Stomach (tissue), 9 donors: ENCODE measurements around the gene CDC42SE2. TPM values are rescaled to one million over a fixed set of nuclear protein-coding genes. Genes with fewer than 3 reads are reported as not detected.
"Not testable (repeated sequence)": the region's sequence is repeated elsewhere in the genome, so short reads cannot be mapped to it uniquely, and the experiment has no call there.

Source experiments
- DNase-seq, 2 donors: peaks; one replicate each; pipeline versions ENCODE4 v3.0.0 to v3.0.0-alpha.2; 2013 to 2019
- H3K27ac ChIP-seq, 5 donors: fragments of 200-600 bp in 4 of 5; sonication (generic) in 4 of 5; one replicate each; pipeline ENCODE4 v1.5.1; 2013 to 2019; ENCODE audit warnings: mild to moderate bottlenecking in 1 of 5, moderate library complexity in 1 of 5
- H3K27me3 ChIP-seq, 3 donors: fragments of 200-600 bp; sonication (generic); one replicate each; pipeline ENCODE4 v1.5.1; 2017 to 2019; ENCODE audit warnings: mixed run types in 1 of 3
- H3K36me3 ChIP-seq, 4 donors: fragments of 200-600 bp; sonication (generic); 1 replicate in 3 of 4; 2 replicates in 1 of 4; pipeline ENCODE4 v1.5.1; 2016 to 2019
- H3K4me1 ChIP-seq, 4 donors: fragments of 200-600 bp; sonication (generic); one replicate each; pipeline ENCODE4 v1.5.1; 2016 to 2019
- H3K4me3 ChIP-seq, 4 donors: fragments of 200-600 bp; sonication (generic) in 3 of 4; one replicate each; pipeline ENCODE4 v1.5.1; 2016 to 2019; ENCODE audit warnings: mild to moderate bottlenecking in 1 of 4
- H3K9me3 ChIP-seq, 4 donors: fragments of 200-600 bp; sonication (generic); one replicate each; pipeline ENCODE4 v1.5.1; 2016 to 2019
- CTCF ChIP-seq, 7 experiments: fragments of 450-650 bp in 4 of 7; fragments of 200-600 bp in 3 of 7; sonication (generic) in 3 of 7; IDR thresholded peaks; one replicate each; pipeline ENCODE4 v1.5.1; 2016 to 2019; ENCODE audit warnings: antibody characterized with exemption in 7 of 7, control low read depth in 2 of 7, mild to moderate bottlenecking in 1 of 7
- EP300 ChIP-seq: sonication (generic); formaldehyde crosslinking; IDR thresholded peaks from one replicate; pipeline ENCODE4 v1.6.1; 2017; ENCODE audit warnings: antibody characterized with exemption
- POLR2A ChIP-seq, 4 donors: fragments of 450-650 bp; IDR thresholded peaks; one replicate each; pipeline ENCODE4 v1.6.1; 2016; ENCODE audit warnings: antibody characterized with exemption in 4 of 4, control low read depth in 2 of 4, mild to moderate bottlenecking in 1 of 4, moderate library complexity in 1 of 4
- POLR2AphosphoS5 ChIP-seq, 3 donors: sonication (generic); formaldehyde crosslinking; IDR thresholded peaks; one replicate each; pipeline ENCODE4 v1.6.1; 2016; ENCODE audit warnings: antibody characterized with exemption in 3 of 3
- WGBS, 5 donors: extraction: QIAGEN DNeasy Blood & Tissue Kit in 3 of 5; methylation state at CpG; one replicate each; pipeline versions ENCODE4 v1.1.5 to v1.1.7; 2013 to 2018; 5-methylcytosine and 5-hydroxymethylcytosine counted together
- intact Hi-C: fragments of 100-400 bp; cut with DNase I; formaldehyde crosslinking; loops from one replicate; pipeline ENCODE4 v1.15.1; 2023; ENCODE audit warnings: low total_unique reads
- polyA plus RNA-seq, 3 donors: library from polyadenylated mRNA; stranded (reverse); fragments of 200-250 nt; gene quantifications; one replicate each; pipeline ENCODE4 v1.2.3, GENCODE V29; 2013
- total RNA-seq, 5 donors: library from RNA; depleted of rRNA; stranded (reverse); fragments of >200 nt; gene quantifications; one replicate each; pipeline versions ENCODE4 v1.1.0 to v1.2.3, GENCODE V29; 2014 to 2016
- donor health status: healthy with polysubstance abuse.
- donor health status: Bipolar disorder and iron deficiency.
- donor health status: healthy.

Gene CDC42SE2
- total and polyA plus RNA-seq, 8 donors = 11.0 to 87.9 (median 20.6) TPM

- WGBS, 5 donors = 65 to 82% (median 79%) methylated on average over 3 of the region's 3 CpGs
- H3K4me3 ChIP-seq = no peak overlapping the region
- H3K27ac ChIP-seq = peak overlapping the region in 1 of 5 donors; percentile 38
Measured at GRCh38 chr5:131250751-131251475, 12.9 kb upstream of the CDC42SE2 start.

GRCh38 chr5:131252824-131253171, 11.1 kb upstream of the CDC42SE2 start:
- H3K27me3 ChIP-seq = no peaks in the 10 kb centered on the region
- DNase-seq = peak; percentile 65 to 76
- peak overlapping the region in 3 of 4 donors; percentile 7 to 21 (median 8) for H3K4me3 ChIP-seq
- intact Hi-C loops = no loop called here
- peak in 2 of 3 donors; percentile 65 to 80 for TF ChIP-seq POLR2AphosphoS5 (IDR thresholded peaks at IDR 0.05)
- no peak for TF ChIP-seq CTCF (IDR thresholded peaks at IDR 0.05)
- no peak for TF ChIP-seq EP300
- WGBS, 5 donors = 58 to 66% (median 64%) methylated on average over 6 of the region's 6 CpGs
- H3K9me3 ChIP-seq = no peaks in the 10 kb centered on the region
- peak overlapping the region in 4 of 5 donors; percentile 58 to 85 (median 66) for H3K27ac ChIP-seq
- peaks cover 0 to 23% (median 0%) of the 10 kb centered on the region in 4 donors for H3K4me1 ChIP-seq
- H3K36me3 ChIP-seq = no peaks in the 10 kb centered on the region

More at GRCh38 chr5:131250751-131251475, 12.9 kb upstream of the CDC42SE2 start:
- Histone ChIP-seq H3K27me3 (no peaks in the 10 kb centered on the region), H3K4me1 (peaks cover 0 to 18% (median 0%) of the 10 kb centered on the region in 4 donors), H3K9me3 (peaks cover 5 to 17% (median 13%) of the 10 kb centered on the region in 4 donors), H3K36me3 (no peaks in the 10 kb centered on the region)
- DNase-seq = no peak
- no peak for TF ChIP-seq CTCF (IDR thresholded peaks at IDR 0.05)
- no peak for TF ChIP-seq POLR2AphosphoS5 (IDR thresholded peaks at IDR 0.05)
- TF ChIP-seq EP300 = no peak
- TF ChIP-seq POLR2A (IDR thresholded peaks at IDR 0.05) = no peak
- intact Hi-C loops = no loop called here

GRCh38 chr5:131254025-131254424, 9.8 kb upstream of the CDC42SE2 start:
- H3K4me3 ChIP-seq = peak overlapping the region in 1 of 4 donors; percentile 7
- DNase-seq, intact Hi-C loops, H3K27me3 ChIP-seq, H3K9me3 ChIP-seq, H3K36me3 ChIP-seq: not testable (repeated sequence)
- WGBS, 5 donors = 83 to 91% (median 87%) methylated on average over 10 of the region's 10 CpGs
- peaks cover 0 to 33% (median 0%) of the 10 kb centered on the region in 4 donors for H3K4me1 ChIP-seq
- H3K27ac ChIP-seq = peak overlapping the region in 4 of 5 donors; percentile 58 to 85 (median 66)

- Histone ChIP-seq H3K9me3 (no peaks in the 10 kb centered on the region), H3K4me1 (peaks cover 0 to 33% (median 0%) of the 10 kb centered on the region in 4 donors), H3K36me3 (no peaks in the 10 kb centered on the region), H3K27me3 (no peaks in the 10 kb centered on the region), H3K27ac (peak overlapping the region in 2 of 5 donors; percentile 63 to 85), H3K4me3 (no peak overlapping the region)
- no peak for DNase-seq
- WGBS, 5 donors = 76 to 94% (median 83%) methylated on average over 2 of the region's 2 CpGs
- intact Hi-C loops = no loop called here
- TF ChIP-seq EP300 (no peak), CTCF (IDR thresholded peaks at IDR 0.05) (no peak), POLR2AphosphoS5 (IDR thresholded peaks at IDR 0.05) (no peak), POLR2A (IDR thresholded peaks at IDR 0.05) (no peak)
Measured at GRCh38 chr5:131254741-131255140, 9.1 kb upstream of the CDC42SE2 start.

GRCh38 chr5:131256507-131256823, 7.4 kb upstream of the CDC42SE2 start:
- 79 to 90% (median 86%) methylated on average over 2 of the region's 2 CpGs for WGBS, 5 donors
- DNase-seq = no peak
- peak overlapping the region in 4 of 5 donors; percentile 32 to 56 (median 47) for H3K27ac ChIP-seq
- intact Hi-C loops = no loop called here
- H3K27me3 ChIP-seq = no peaks in the 10 kb centered on the region
- TF ChIP-seq EP300 (no peak), CTCF (IDR thresholded peaks at IDR 0.05) (no peak)
- H3K4me3 ChIP-seq = no peak overlapping the region
- H3K9me3 ChIP-seq = no peaks in the 10 kb centered on the region
- H3K4me1 ChIP-seq = peaks cover 0 to 32% (median 0%) of the 10 kb centered on the region in 4 donors
- H3K36me3 ChIP-seq = no peaks in the 10 kb centered on the region
